Inflammatory macrophage treated with lipopolysaccharide for 4 hours (primary cell): ENCODE results near the gene HDAC7.

ENCODE experiments used
- DNase-seq: peaks from one replicate; pipeline ENCODE4 v3.0.0-alpha.2; 2020

The HDAC7 gene

GRCh38 chr12:47743311-47743860, 76.3 kb downstream of the HDAC7 start:
- no peak for DNase-seq

GRCh38 chr12:47742253-47742825, 77.4 kb downstream of the HDAC7 start:
- peak; percentile 40 for DNase-seq

GRCh38 chr12:47741340-47741703, 78.4 kb downstream of the HDAC7 start:
- DNase-seq: peak; percentile 51

- no peak for DNase-seq
Measured at GRCh38 chr12:47740606-47741339, 78.9 kb downstream of the HDAC7 start.

GRCh38 chr12:47739979-47740378, 79.7 kb downstream of the HDAC7 start:
- DNase-seq: no peak

- no peak for DNase-seq
Measured at GRCh38 chr12:47739297-47739696, 80.4 kb downstream of the HDAC7 start.

GRCh38 chr12:47737936-47738594, 81.6 kb downstream of the HDAC7 start:
- DNase-seq: no peak

GRCh38 chr12:47736877-47737676, 82.6 kb downstream of the HDAC7 start:
- DNase-seq: no peak

GRCh38 chr12:47736216-47736615, 83.5 kb downstream of the HDAC7 start:
- peak; percentile 6 for DNase-seq

GRCh38 chr12:47735649-47736048, 84.1 kb downstream of the HDAC7 start:
- no peak for DNase-seq

- no peak for DNase-seq
Measured at GRCh38 chr12:47734725-47735480, 84.8 kb downstream of the HDAC7 start.

- no peak for DNase-seq
Measured at GRCh38 chr12:47733142-47733541, 86.6 kb downstream of the HDAC7 start.
